WTC11 (cell line): Measurements from ENCODE around the gene PKDCC. TPM values are rescaled to one million over a fixed set of nuclear protein-coding genes. Genes with fewer than 3 reads are reported as not detected.

Experiments used
- ATAC-seq: fragments of 200-7000 bp; cut with Tn5 transposase; 2 replicates; pipeline ENCODE4 v1.10.0; 2021; ENCODE audit warnings: mild to moderate bottlenecking, moderate library complexity
- CTCF ChIA-PET: fragments of 300-600 bp; sonication (Branson Sonifier 250); formaldehyde crosslinking; loops from one replicate; lab custom pipeline; 2021; ENCODE audit warnings: antibody characterized with exemption; lab: Charles Lee
- POLR2A ChIA-PET: fragments of 350-600 bp; sonication (Branson Sonifier 250); formaldehyde crosslinking; loops from one replicate; lab custom pipeline; 2021; ENCODE audit warnings: antibody characterized with exemption; lab: Charles Lee
- DNase-seq: peaks from one replicate; pipeline ENCODE4 v3.0.0; 2021; ENCODE audit warnings: low spot score
- H3K27ac Mint-ChIP-seq: 2 replicates; pipeline ENCODE4 v1.8.0; 2021; ENCODE audit warnings: mixed read lengths
- H3K27me3 Mint-ChIP-seq: 2 replicates; pipeline ENCODE4 v1.8.0; 2021; ENCODE audit warnings: low read depth, mild to moderate bottlenecking, moderate library complexity, mixed read lengths
- H3K36me3 Mint-ChIP-seq: 2 replicates; pipeline ENCODE4 v1.8.0; 2021; ENCODE audit warnings: mixed read lengths
- H3K4me1 Mint-ChIP-seq: 2 replicates; pipeline ENCODE4 v1.8.0; 2022; ENCODE audit warnings: mixed read lengths
- H3K4me3 Mint-ChIP-seq: 2 replicates; pipeline ENCODE4 v1.8.0; 2021; ENCODE audit warnings: mild to moderate bottlenecking, moderate library complexity, mixed read lengths
- H3K9me3 Mint-ChIP-seq: 2 replicates; pipeline ENCODE4 v1.8.0; 2021; ENCODE audit warnings: mixed read lengths
- ETV6 ChIP-seq: sonication (generic); formaldehyde crosslinking; IDR thresholded peaks from 2 replicates; pipeline ENCODE4 v1.8.1; 2022; ENCODE audit warnings: mild to moderate bottlenecking, missing genetic modification reagents
- GTF2I ChIP-seq: fragments of 250-450 bp; sonication (Bioruptor Pico); conservative IDR thresholded peaks from 2 replicates; pipeline ENCODE4 v1.4.0; 2021; ENCODE audit warnings: mild to moderate bottlenecking
- IRF2 ChIP-seq: sonication (generic); formaldehyde crosslinking; IDR thresholded peaks from 2 replicates; pipeline ENCODE4 v1.8.0; 2022; ENCODE audit warnings: low read depth, missing genetic modification reagents, borderline replicate concordance
- MYBL2 ChIP-seq: sonication (generic); formaldehyde crosslinking; IDR thresholded peaks from 2 replicates; pipeline ENCODE4 v1.8.1; 2023; ENCODE audit warnings: mild to moderate bottlenecking, moderate library complexity, missing genetic modification reagents
- NFE2L1 ChIP-seq: sonication (generic); formaldehyde crosslinking; IDR thresholded peaks from 2 replicates; pipeline ENCODE4 v1.8.1; 2023; ENCODE audit warnings: missing genetic modification reagents
- PREB ChIP-seq: sonication (generic); formaldehyde crosslinking; IDR thresholded peaks from 2 replicates; pipeline ENCODE4 v1.8.1; 2022; ENCODE audit warnings: mild to moderate bottlenecking, missing genetic modification reagents, moderate library complexity, borderline replicate concordance
- SMAD3 ChIP-seq: sonication (generic); formaldehyde crosslinking; IDR thresholded peaks from 2 replicates; pipeline ENCODE4 v1.8.0; 2022; ENCODE audit warnings: missing genetic modification reagents, mild to moderate bottlenecking, borderline replicate concordance
- SOX15 ChIP-seq: fragments of 250-450 bp; sonication (Bioruptor Pico); IDR thresholded peaks from 2 replicates; pipeline ENCODE4 v1.9.0; 2021; ENCODE audit warnings: mild to moderate bottlenecking
- ZNF317 ChIP-seq: sonication (generic); formaldehyde crosslinking; IDR thresholded peaks from 2 replicates; pipeline ENCODE4 v1.8.1; 2023; ENCODE audit warnings: low read depth, mild to moderate bottlenecking, moderate library complexity, missing genetic modification reagents, borderline replicate concordance
- ZNF416 ChIP-seq: fragments of 250-450 bp; sonication (Bioruptor Pico); IDR thresholded peaks from 2 replicates; pipeline ENCODE4 v1.9.0; 2021; ENCODE audit warnings: mild to moderate bottlenecking, inconsistent platforms
- ZNF671 ChIP-seq: fragments of 250-450 bp; sonication (Bioruptor Pico); IDR thresholded peaks from 2 replicates; pipeline ENCODE4 v1.8.0; 2021; ENCODE audit warnings: mild to moderate bottlenecking
- total RNA-seq: library from RNA; stranded (reverse); gene quantifications from 3 replicates; pipeline ENCODE4 v1.2.3, GENCODE V29; 2021
- TF ChIP-seq, protein P1 (sequence below): fragments of 250-450 bp; sonication (Bioruptor Pico); conservative IDR thresholded peaks from 2 replicates; pipeline ENCODE4 v1.9.0; 2021; ENCODE audit warnings: mild to moderate bottlenecking
- TF ChIP-seq, protein P2 (sequence below): sonication (generic); formaldehyde crosslinking; IDR thresholded peaks from 2 replicates; pipeline ENCODE4 v1.8.0; 2022; ENCODE audit warnings: mild to moderate bottlenecking, missing genetic modification reagents
- TF ChIP-seq, protein P3 (sequence below): sonication (generic); formaldehyde crosslinking; IDR thresholded peaks from 2 replicates; pipeline ENCODE4 v1.8.1; 2023; ENCODE audit warnings: mild to moderate bottlenecking, missing genetic modification reagents

PKDCC gene
- total RNA-seq, 1 experiment from 2014 or later: 27.3 TPM

- ChIA-PET CTCF (interaction anchor here (0.5 to 2.4 kb wide), 10 partner anchors 14 to 697 kb away, joined by 3 to 9 read pairs (median 4); no protein-coding TSS in a partner anchor), POLR2A (no interaction called here)
- DNase-seq (no peak), ATAC-seq (no peak)
- peaks cover 44% of the 10 kb centered on the region for H3K27me3 Mint-ChIP-seq
- peaks cover 12% of the 10 kb centered on the region for H3K9me3 Mint-ChIP-seq
- H3K27ac Mint-ChIP-seq: no peak overlapping the region
- peaks cover 9% of the 10 kb centered on the region for H3K36me3 Mint-ChIP-seq
- no peak overlapping the region for H3K4me3 Mint-ChIP-seq
- no peak for TF ChIP-seq ETV6 (CRISPR knock-in tag)
- TF ChIP-seq, protein P1, sequence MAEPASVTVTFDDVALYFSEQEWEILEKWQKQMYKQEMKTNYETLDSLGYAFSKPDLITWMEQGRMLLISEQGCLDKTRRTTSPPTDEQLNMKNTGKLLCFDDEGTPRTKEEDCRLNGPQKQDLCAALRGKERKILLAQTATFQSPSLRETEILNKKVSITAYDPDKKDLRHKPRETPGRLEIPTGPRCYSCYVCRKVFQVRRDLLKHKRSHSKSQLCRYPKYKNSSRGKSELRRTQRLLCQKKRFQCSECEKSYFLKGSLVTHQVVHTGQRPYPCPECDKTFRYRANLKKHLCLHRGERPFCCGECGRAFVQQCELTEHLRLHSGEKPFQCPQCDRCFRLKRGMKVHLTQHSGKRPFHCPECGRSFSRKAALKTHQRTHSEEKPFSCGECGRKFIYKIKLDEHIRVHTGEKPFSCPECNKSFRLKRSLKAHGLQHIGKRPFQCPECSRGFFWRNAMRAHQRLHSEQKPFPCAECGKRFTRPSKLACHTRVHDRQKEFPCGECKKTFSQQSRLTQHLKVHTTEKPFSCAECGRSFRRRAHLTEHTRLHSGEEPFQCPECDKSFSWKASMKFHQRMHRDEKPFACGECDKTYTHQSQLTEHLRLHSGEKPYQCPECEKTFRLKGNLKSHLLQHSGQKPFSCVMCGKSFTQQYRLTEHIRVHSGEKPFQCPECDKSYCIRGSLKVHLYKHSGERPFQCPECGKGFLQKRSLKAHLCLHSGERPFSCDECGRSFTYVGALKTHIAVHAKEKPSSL (CRISPR knock-in tag): no peak
- H3K4me1 Mint-ChIP-seq: peaks cover 15% of the 10 kb centered on the region
Observed at GRCh38 chr2:42096869-42097591, 49.2 kb downstream of the PKDCC start.

DNA sequence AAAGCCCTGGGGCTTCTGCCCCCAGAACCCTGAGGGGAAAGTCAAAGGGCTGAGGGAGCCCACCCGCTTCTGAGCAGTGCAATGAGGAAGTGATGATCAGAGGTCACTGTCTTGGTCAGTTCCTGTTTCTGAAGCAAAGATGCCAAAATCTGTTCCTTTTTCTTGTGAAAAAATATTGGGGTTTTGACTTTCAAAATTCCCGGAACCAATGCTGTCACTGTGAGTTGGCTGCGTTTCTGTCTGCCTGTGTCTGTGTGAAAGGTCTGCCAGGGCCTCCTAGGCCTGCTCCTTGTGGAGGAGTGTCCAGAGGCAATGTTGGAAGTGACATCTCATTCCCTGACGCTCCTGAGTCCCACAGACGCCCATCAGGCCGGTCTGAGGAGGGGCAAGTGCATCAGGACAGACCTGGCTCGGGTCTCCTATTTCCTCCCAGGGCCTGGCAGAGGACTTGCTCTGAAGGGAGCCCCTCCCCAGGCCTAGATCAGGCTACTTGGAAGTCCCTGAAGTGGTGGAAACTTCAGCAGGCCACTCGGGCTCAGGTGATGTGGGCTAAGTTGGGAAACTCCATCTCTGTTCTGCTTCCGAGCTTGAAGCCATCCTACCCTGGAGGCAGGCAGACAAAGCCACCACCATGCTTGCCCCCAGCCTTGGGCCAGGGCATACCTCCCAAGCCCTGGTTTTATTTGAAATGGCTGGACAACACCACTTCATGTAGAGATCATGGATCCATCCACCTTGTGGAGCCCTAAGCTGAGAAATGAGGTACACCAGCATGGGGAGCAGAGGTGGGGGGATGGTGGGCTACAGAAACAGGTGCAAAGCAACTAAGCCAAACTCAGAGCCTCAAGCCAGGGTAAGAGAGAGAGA, 51.0 kb downstream of the PKDCC start:
- Mint-ChIP-seq H3K4me1 (peaks cover 16% of the 10 kb centered on the region), H3K4me3 (no peak overlapping the region), H3K27me3 (peaks cover 28% of the 10 kb centered on the region), H3K27ac (no peak overlapping the region), H3K9me3 (peaks cover 12% of the 10 kb centered on the region)
- CTCF ChIA-PET: no interaction called here
- DNase-seq: no peak
- TF ChIP-seq ZNF317 (CRISPR knock-in tag) (no peak), MYBL2 (no peak), ZNF416 (no peak), NFE2L1 (CRISPR knock-in tag) (no peak), PREB (CRISPR knock-in tag) (no peak), SOX15 (CRISPR knock-in tag) (no peak), SMAD3 (CRISPR knock-in tag) (no peak), GTF2I (CRISPR knock-in tag) (no peak), ZNF671 (CRISPR knock-in tag) (no peak), IRF2 (CRISPR knock-in tag) (no peak)
- TF ChIP-seq, protein P2, sequence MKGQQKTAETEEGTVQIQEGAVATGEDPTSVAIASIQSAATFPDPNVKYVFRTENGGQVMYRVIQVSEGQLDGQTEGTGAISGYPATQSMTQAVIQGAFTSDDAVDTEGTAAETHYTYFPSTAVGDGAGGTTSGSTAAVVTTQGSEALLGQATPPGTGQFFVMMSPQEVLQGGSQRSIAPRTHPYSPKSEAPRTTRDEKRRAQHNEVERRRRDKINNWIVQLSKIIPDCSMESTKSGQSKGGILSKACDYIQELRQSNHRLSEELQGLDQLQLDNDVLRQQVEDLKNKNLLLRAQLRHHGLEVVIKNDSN (CRISPR knock-in tag): no peak
- TF ChIP-seq, protein P3, sequence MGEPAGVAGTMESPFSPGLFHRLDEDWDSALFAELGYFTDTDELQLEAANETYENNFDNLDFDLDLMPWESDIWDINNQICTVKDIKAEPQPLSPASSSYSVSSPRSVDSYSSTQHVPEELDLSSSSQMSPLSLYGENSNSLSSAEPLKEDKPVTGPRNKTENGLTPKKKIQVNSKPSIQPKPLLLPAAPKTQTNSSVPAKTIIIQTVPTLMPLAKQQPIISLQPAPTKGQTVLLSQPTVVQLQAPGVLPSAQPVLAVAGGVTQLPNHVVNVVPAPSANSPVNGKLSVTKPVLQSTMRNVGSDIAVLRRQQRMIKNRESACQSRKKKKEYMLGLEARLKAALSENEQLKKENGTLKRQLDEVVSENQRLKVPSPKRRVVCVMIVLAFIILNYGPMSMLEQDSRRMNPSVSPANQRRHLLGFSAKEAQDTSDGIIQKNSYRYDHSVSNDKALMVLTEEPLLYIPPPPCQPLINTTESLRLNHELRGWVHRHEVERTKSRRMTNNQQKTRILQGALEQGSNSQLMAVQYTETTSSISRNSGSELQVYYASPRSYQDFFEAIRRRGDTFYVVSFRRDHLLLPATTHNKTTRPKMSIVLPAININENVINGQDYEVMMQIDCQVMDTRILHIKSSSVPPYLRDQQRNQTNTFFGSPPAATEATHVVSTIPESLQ (CRISPR knock-in tag): no peak
- TF ChIP-seq, all 79 proteins: peak for 0
- POLR2A ChIA-PET: no interaction called here
- peaks cover 9% of the 10 kb centered on the region for H3K36me3 Mint-ChIP-seq
- no peak for ATAC-seq
